GM21447 (cell line): ENCODE results near the gene UNC119B.
"Not testable (repeated sequence)": the region's sequence is repeated elsewhere in the genome, so short reads cannot be mapped to it uniquely, and the experiment has no call there.

ENCODE experiments used
- ATAC-seq: cut with Tn5 transposase; IDR thresholded peaks from one replicate; pipeline ENCODE4 v1.9.1; 2021; ENCODE audit not compliant: unreplicated experiment

The UNC119B gene

DNA sequence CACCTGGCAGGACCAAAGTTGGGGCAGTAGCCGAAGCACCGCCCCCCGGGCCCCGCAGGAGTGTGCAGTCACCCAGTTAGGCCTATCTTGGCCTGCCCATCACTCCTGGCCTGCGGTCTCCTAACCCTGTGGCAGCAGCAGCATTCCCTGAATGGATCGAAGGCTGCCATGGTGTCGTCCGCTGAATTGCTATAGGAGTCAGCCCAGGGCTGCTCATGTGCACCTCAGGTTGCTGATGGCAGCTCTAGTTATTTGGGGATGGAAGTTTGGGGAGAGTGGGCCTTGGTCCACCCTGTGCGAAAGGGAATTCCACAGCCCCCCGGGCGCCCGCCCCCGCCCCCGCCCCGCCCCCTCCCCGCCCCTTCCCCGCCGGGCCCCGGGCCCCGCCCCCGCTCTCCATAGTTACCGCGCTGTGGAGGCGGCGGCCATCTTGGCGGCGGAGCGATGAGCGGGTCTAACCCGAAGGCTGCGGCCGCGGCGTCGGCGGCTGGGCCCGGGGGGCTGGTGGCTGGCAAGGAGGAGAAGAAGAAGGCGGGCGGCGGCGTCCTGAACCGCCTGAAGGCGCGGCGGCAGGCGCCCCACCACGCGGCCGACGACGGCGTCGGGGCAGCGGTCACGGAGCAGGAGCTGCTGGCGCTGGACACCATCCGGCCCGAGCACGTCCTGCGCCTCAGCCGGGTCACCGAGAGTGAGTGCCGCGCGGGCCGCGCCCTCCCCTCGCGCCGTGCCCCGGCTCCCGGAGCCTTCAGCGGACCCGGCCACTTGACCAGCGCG lies at the start of gene UNC119B:
Gene UNC119B, plus strand, starts transcription at position 428 of the 774 bp plus-strand sequence. Its CDS starts 17 bp downstream, at position 445.
- peak; percentile 67 for ATAC-seq

DNA sequence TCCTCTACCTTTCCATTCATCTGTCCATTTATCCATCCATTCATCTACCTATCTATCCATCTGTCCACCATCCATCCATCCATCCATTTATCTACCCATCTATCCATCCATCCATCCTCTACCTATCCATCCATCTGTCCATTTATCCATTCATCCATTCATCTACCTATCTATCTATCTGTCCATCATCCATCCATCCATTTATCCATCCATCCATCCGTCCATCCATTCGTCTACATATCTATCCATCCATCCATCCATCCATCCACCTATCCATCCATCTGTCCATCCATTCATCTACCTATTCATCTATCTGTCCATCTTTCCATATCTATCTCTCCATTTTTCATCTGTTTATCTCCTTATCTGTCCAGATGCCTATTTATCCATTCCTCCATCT lies 48.8 kb upstream of the UNC119B start:
- ATAC-seq, result no peak

- peak; percentile 81 for ATAC-seq
Measured at GRCh38 chr12:120662879-120663278, 47.4 kb upstream of the UNC119B start.

- ATAC-seq, result no peak
Measured at GRCh38 chr12:120663741-120664140, 46.5 kb upstream of the UNC119B start.

- ATAC-seq, result no peak
Measured at GRCh38 chr12:120666571-120667390, 43.5 kb upstream of the UNC119B start.

DNA sequence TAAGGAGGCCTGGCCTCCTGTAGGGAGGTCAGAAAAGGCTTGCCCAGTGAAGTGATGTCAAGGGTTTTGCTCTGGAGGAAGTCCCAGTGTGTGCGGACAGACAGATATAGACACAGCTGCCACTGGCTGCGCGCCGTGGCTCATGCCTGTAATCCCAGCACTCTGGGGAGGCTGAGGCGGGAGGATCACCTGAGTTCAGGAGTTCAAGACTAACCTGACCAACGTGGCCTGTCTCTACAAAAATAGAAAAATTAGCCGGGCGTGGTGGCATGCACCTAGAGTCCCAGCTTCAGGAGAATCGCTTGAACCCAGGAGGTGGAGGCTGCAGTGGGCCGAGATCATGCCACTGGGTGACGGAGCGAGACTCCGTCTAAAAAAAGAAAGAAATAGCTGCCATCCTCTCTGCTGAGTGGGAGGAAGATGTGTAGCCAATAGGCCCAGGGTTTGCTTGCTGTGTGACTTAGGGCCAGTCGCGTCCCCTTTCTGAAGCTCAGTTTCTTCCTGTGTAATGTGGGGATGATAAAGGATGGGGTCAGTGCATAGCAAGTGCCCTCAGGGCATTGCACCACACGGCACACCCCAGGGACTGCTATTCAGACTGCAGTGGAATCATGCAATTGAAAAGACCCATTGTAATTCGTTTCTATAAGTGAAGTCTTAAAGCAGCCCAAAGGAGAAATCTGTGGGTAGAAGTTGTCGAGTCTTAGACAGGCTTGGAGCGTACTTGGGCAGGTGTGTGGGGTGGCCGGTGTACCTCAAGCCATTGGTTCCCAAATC lies 42.0 kb upstream of the UNC119B start:
- ATAC-seq, result no peak

DNA sequence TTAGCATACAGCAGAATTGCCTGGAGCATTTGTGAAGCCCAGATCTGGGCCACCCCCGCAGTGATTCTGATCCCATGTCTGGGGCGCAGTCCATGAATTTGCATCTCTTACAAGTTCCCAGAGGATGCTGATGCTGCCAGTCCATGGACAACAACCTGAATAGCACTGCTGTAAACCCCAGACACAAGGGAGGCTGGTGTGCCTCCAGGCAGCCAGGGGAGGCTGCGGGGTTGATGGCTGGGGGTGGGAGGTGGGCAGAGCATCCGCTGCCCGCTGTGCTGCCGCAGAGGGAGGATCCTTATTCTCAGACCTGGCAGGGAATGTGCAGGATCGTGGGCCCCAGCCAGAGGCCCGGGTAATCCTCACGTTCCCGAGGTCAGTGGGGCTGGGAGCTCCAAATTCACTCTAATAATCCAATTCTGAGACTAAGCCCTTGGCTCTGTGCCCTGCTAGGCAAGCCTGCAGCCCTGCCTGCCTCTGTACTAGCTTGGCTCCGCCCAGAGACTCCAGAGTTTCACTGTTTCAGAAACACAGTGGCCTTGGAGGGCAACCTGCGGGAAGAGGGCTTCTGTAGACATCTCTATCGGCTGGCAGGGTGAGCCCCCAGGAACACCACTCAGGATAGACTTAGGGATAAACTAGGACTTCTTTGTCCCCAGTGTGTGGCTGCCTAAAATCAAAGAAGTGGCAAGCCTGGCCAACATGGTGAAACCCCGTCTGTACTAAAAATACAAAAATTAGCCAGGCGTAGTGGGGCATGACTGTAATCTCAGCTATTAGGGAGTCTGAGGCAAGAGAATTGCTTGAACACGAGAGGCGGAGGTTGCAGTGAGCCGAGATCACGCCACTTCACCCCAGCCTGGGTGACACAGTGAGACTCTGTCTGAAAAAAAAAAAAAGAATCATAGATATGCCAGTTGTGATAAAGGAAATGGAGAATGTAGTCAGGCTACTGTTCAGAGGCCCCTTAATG lies 41.1 kb upstream of the UNC119B start:
- peak; percentile 59 for ATAC-seq

- ATAC-seq, result not testable (repeated sequence)
Measured at GRCh38 chr12:120670237-120670636, 40.0 kb upstream of the UNC119B start.

DNA sequence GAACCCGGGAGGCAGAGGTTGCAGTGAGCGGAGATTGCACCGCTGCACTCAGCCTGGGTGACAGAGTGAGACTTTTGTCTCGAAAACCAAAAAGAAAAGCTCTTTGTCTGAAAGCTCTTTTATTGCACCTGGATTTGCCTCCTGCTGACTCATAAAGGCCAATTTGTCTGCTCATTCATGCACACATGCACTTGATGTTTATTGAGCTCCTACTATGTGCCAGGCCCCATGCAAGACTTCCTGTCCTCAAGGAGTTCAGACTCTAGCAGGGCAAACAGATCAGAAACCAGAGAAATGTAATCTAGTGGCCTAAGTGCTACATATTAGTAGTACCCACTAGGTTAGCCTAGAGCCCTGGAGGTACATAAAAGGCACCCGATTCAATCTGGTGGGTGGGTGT lies 39.6 kb upstream of the UNC119B start:
- ATAC-seq, result no peak

GRCh38 chr12:120674097-120674636 lies 36.1 kb upstream of the UNC119B start:
- ATAC-seq, result no peak

DNA sequence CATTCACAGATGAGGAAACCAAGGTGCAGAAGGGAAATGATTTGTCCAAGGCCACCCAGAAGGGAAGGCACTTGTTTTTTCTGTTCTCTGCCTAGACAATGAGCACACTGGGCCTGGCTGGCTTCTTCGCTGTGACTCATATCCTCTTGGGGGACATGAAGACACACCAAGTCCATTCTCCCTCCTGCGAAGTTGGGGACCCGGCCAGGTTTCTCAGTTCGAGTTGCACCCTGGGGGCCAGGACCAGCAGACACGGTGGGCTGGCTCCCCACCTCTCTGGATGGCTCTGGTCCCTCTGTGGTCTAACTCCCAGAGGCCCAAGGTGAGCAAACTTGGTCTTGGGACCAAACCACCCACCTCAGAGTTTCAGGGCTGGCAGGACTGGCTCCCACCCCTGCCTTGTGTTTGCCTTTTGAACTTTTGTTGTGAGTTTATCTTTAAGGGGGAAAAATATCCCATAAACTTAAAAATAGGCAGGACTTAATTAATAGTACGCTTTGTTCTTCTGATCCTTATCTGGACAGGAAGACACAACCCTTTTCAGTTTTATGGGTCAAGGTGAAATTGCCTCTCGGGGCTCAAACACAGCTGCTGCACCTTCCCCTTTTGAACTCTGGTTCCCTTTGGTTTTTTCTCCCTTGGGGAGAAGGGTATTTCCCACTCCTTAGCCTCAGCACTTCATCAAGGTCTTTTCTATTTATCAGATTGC lies 32.3 kb upstream of the UNC119B start:
- peak; percentile 76 for ATAC-seq

DNA sequence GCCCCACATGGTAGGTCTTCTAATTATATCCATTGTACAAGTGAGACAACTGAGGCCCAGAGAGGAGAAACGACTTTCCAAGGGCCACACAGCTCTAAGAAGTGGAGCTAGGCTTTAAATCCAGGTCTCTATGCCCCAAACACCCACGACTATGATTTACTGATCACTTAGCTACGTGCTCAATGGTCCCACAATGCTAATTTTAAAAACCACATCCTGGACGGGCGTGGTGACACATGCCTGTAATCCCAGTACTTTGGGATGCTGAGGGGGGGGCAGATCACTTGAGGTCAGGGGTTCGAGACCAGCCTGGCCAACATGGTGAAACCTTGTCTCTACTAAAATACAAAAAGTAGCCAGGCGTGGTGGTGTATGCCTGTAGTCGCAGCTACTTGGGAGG lies 31.7 kb upstream of the UNC119B start:
- ATAC-seq, result peak; percentile 4

DNA sequence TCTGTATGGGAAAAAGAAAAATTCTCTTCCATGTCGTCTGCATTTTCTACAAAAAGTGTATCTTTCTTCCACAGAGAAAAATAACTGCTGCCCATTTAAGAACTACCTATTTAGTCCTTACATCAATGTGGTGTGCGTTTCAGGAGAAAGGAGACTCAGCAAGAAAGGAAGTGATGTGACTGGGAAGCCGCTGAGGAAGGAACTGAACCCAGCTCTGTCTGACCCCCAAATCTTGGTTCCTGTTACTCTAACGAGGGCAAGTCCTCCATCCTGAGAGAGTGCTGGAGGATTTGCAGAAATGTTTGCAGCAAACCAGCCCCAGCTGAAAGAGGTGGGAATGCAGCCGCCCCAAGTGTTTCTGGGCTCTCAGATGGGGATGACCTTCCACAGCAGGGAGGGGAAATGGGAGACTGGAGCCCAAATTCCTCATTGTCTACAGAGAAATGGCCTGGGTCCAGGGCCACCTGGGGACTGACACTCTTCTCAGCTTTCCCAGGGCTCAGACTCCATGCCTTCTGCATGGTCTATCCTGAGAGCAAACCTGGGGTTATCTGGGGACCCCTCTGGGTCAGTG lies 30.0 kb upstream of the UNC119B start:
- no peak for ATAC-seq

DNA sequence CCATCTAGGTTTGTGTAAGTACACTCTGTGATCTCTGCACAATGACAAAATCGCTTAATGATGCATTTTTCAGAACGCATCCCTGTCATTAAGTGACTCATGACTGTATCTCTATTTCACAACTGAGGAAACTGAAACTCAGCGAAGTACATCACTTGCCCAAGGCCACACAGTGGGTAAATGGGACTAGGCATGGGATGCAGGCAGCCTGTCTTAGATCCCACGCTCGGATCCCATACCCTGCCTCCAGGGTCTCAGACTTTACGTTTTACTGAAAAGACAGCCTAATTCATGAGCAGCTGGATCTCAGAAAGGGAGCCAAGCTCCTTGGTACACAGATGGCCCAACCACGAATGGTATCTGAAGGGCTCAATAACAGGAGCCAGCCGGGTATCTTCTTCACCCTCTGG lies 25.7 kb upstream of the UNC119B start:
- ATAC-seq, result peak; percentile 13

DNA sequence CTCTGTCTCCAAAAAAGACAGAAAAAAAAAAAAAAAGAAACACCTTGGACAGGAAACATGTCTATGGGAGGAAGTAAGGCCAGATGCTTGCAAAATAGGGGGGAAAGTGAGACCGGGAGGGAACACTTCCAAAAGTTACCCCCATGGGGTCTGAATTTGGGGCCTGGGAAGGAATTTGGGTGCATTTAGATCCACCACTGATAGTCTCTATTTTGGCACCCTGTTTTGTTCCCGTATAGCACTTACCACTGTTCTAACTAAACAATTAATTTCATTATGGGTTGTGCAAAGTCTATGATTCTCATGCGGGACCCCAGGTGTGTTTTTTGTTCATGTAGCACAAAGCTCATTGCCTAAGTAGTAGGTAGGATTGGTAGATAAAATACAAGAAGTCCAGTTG lies 24.7 kb upstream of the UNC119B start:
- no peak for ATAC-seq

- peak; percentile 57 for ATAC-seq
Measured at GRCh38 chr12:120686151-120686689, 24.0 kb upstream of the UNC119B start.

GRCh38 chr12:120686690-120687577 lies 23.3 kb upstream of the UNC119B start, which contains the start of gene MLEC:
Gene MLEC, plus strand, starts transcription at chr12:120687149. Its CDS starts 148 bp downstream, at chr12:120687297.
- peak; percentile 57 for ATAC-seq
